K562 (cell line): Measurements from ENCODE around the gene PLEKHA5. TPM values are rescaled to one million over a fixed set of nuclear protein-coding genes. Genes with fewer than 3 reads are reported as not detected.

Experiments
- ATAC-seq: fragments of 200-7000 bp; cut with Tn5 transposase; 3 replicates; pipeline ENCODE4 v1.9.1; 2020; ENCODE audit warnings: moderate library complexity
- BruUV-seq: library from RNA; stranded (reverse); fragments of 400-500 nt; replicated peaks from 2 replicates; lab custom pipeline; 2021; lab: Mats Ljungman, UMichigan
- CTCF ChIA-PET: fragments of 300-600 bp; formaldehyde crosslinking; extraction: SDS; loops from one replicate; lab custom pipeline; 2021; ENCODE audit warnings: low intra/inter-chr PET ratio; lab: Yijun Ruan, JAX
- POLR2A ChIA-PET: fragments of 300-600, 350-650 bp; sonication (Branson Sonifier 250); formaldehyde crosslinking; extraction: SDS; loops from one replicate; lab custom pipeline; 2021; ENCODE audit warnings: antibody characterized with exemption, inconsistent platforms; lab: Yijun Ruan, JAX
- DNase-seq, 4 experiments: peaks; one replicate each; pipeline versions ENCODE4 v3.0.0 to v3.0.0-alpha.2; 2011 to 2018; ENCODE audit warnings: low spot score in 3 of 4, mixed read lengths in 3 of 4; ENCODE audit errors: extremely low read depth in 1 of 4
- FAIRE-seq: peaks from 2 replicates; lab custom pipeline; 2011; peaks lifted over from hg19 to GRCh38; lab: Jason Lieb, UNC
- H2AFZ ChIP-seq: 2 replicates; pipeline ENCODE4 v1.6.0; 2011; ENCODE audit warnings: low read depth, low read length, control low read depth, inconsistent platforms
- H3K27ac ChIP-seq: fragments of 200-600 bp; 3 replicates; pipeline ENCODE4 v1.8.0; 2011; ENCODE audit warnings: low read depth, mild to moderate bottlenecking, control low read depth, inconsistent platforms, low read length, moderate library complexity, mixed read lengths; ENCODE audit errors: extremely low read depth
- H3K27me3 ChIP-seq, 2 experiments: fragments of 300-600 bp in 1 of 2; 2 replicates in 1 of 2; 3 replicates in 1 of 2; pipeline versions ENCODE4 v1.6.0 to v1.8.0; 2011; ENCODE audit warnings: inconsistent platforms in 2 of 2, low read length in 2 of 2, mild to moderate bottlenecking in 1 of 2, mixed read lengths in 1 of 2, moderate library complexity in 1 of 2; ENCODE audit not compliant: control insufficient read depth in 2 of 2, insufficient read depth in 2 of 2
- H3K36me3 ChIP-seq: fragments of 300-600 bp; 3 replicates; pipeline ENCODE4 v1.8.0; 2011; ENCODE audit warnings: mild to moderate bottlenecking, low read length, inconsistent platforms; ENCODE audit not compliant: control insufficient read depth, insufficient read depth
- H3K4me1 ChIP-seq, 2 experiments: fragments of 200-600 bp in 1 of 2; replicated peaks in 1 of 2; 2 replicates in 1 of 2; 3 replicates in 1 of 2; pipeline versions ENCODE4 v1.5.1 to v1.8.0; 2011; ENCODE audit warnings: inconsistent platforms in 2 of 2, low read length in 2 of 2, mild to moderate bottlenecking in 1 of 2, mixed read lengths in 1 of 2, moderate library complexity in 1 of 2; ENCODE audit not compliant: control insufficient read depth in 2 of 2, insufficient read depth in 2 of 2
- H3K4me2 ChIP-seq: 2 replicates; pipeline ENCODE4 v1.6.1; 2011; ENCODE audit warnings: low read length, control low read depth, inconsistent platforms, mixed read lengths; ENCODE audit not compliant: insufficient read depth
- H3K4me3 ChIP-seq: fragments of 200-600 bp; sonication (generic), shearing (Covaris generic); 2 replicates; pipeline ENCODE4 v1.5.1; 2016; ENCODE audit warnings: control low read depth, inconsistent platforms
- H3K79me2 ChIP-seq: fragments of 200-600 bp; 3 replicates; pipeline ENCODE4 v1.8.0; 2011; ENCODE audit warnings: low read length, inconsistent platforms; ENCODE audit not compliant: control insufficient read depth, insufficient read depth
- H3K9ac ChIP-seq, 2 experiments: 2 replicates each; pipeline versions ENCODE4 v1.6.0 to v1.6.1; 2011; ENCODE audit warnings: low read depth in 2 of 2, low read length in 2 of 2, control low read depth in 1 of 2, inconsistent platforms in 1 of 2, mild to moderate bottlenecking in 1 of 2, mixed read lengths in 1 of 2; ENCODE audit not compliant: insufficient read depth in 1 of 2
- H3K9me1 ChIP-seq: one replicate; pipeline ENCODE4 v1.6.0; 2011; ENCODE audit warnings: inconsistent platforms, mild to moderate bottlenecking, low read length, moderate library complexity; ENCODE audit not compliant: control insufficient read depth, insufficient read depth
- H3K9me3 ChIP-seq: replicated peaks from 2 replicates; pipeline ENCODE4 v1.5.1; 2011; ENCODE audit warnings: low read depth, low read length, inconsistent platforms; ENCODE audit not compliant: control insufficient read depth, insufficient read depth
- H4K20me1 ChIP-seq: replicated peaks from 2 replicates; pipeline ENCODE4 v1.6.1; 2011; ENCODE audit warnings: low read length, inconsistent platforms, mixed read lengths; ENCODE audit not compliant: control insufficient read depth, insufficient read depth
- CCNT2 ChIP-seq: IDR thresholded peaks from 2 replicates; pipeline ENCODE4 v1.6.1; 2011; ENCODE audit warnings: borderline replicate concordance, low read depth, mild to moderate bottlenecking, moderate library complexity, mixed read lengths, low read length; ENCODE audit not compliant: insufficient read length; ENCODE audit errors: extremely low read depth
- KDM1A ChIP-seq, 2 experiments: fragments of 450-650 bp; IDR thresholded peaks; 2 replicates each; pipeline ENCODE4 v1.6.1; 2016; ENCODE audit warnings: mild to moderate bottlenecking in 2 of 2
- NCOR1 ChIP-seq: fragments of 450-650 bp; IDR thresholded peaks from 2 replicates; pipeline ENCODE4 v1.6.1; 2016; ENCODE audit warnings: mild to moderate bottlenecking, moderate library complexity
- NFRKB ChIP-seq: fragments of 450-650 bp; IDR thresholded peaks from 2 replicates; pipeline ENCODE4 v1.6.1; 2016; ENCODE audit warnings: low read depth
- PKNOX1 ChIP-seq: fragments of 450-650 bp; IDR thresholded peaks from 2 replicates; pipeline ENCODE4 v1.6.1; 2016
- PRPF4 ChIP-seq: fragments of 200-400 bp; formaldehyde crosslinking; IDR thresholded peaks from one replicate; pipeline ENCODE4 v1.6.1; 2017; ENCODE audit warnings: low read length, low read depth, mild to moderate bottlenecking; ENCODE audit not compliant: insufficient read depth, poor library complexity, severe bottlenecking
- TCF7 ChIP-seq: sonication (generic); IDR thresholded peaks from 2 replicates; pipeline ENCODE4 v1.6.1; 2016; ENCODE audit warnings: antibody characterized with exemption, borderline replicate concordance
- ZBED1 ChIP-seq: IDR thresholded peaks from 2 replicates; pipeline ENCODE4 v1.6.1; 2014
- ZNF23 ChIP-seq: fragments of 250-450 bp; sonication (Bioruptor Pico); IDR thresholded peaks from 2 replicates; pipeline ENCODE4 v1.4.0; 2020; ENCODE audit warnings: mild to moderate bottlenecking
- ZNF444 ChIP-seq: fragments of 250-450 bp; sonication (Bioruptor Pico); IDR thresholded peaks from 2 replicates; pipeline ENCODE4 v1.4.0; 2020; ENCODE audit warnings: mild to moderate bottlenecking, moderate library complexity
- ZNF551 ChIP-seq: fragments of 250-450 bp; sonication (Bioruptor Pico); IDR thresholded peaks from 2 replicates; pipeline ENCODE4 v1.5.0; 2021; ENCODE audit warnings: mild to moderate bottlenecking, moderate library complexity
- WGBS: fragments of 100-300 bp; shearing (Covaris generic); methylation state at CpG from one replicate; pipeline ENCODE4 v1.1.6; 2016; ENCODE audit warnings: low coverage, mixed read lengths; ENCODE audit not compliant: insufficient coverage; ENCODE audit errors: missing lambda C conversion rate; 5-methylcytosine and 5-hydroxymethylcytosine counted together
- in situ Hi-C: fragments of 300-500 bp; cut with MboI; formaldehyde crosslinking; loops from 4 replicates; pipeline ENCODE4 v1.15.0; 2018; ENCODE audit warnings: inconsistent platforms, mixed read lengths
- intact Hi-C: fragments of 100-400 bp; cut with micrococcal nuclease; formaldehyde crosslinking; loops from 2 replicates; pipeline ENCODE4 v1.14.2; 2022
- polyA plus RNA-seq, 8 experiments: library from polyadenylated mRNA; depleted of rRNA in 4 of 8; stranded (reverse) in 5 of 8; unstranded in 3 of 8; fragments of >200 nt; fragmentation: Nextera tagmentation in 2 of 8; fragmentation: Illumina TruSeq in 1 of 8; extraction: Ambion mirVana in 2 of 8; extraction: Trizol in 1 of 8; gene quantifications; 2 replicates each; pipeline versions ENCODE4 v1.2.1 to v1.2.3, GENCODE V29; 2011 to 2014; ENCODE audit warnings: inconsistent platforms in 1 of 8, missing spikeins in 1 of 8
- total RNA-seq, 7 experiments: library from RNA; depleted of rRNA in 6 of 7; stranded (reverse); fragments of >200 nt in 6 of 7; fragmentation: Illumina TruSeq in 2 of 7; extraction: Trizol in 2 of 7; gene quantifications; 2 replicates each; pipeline versions ENCODE4 v1.2.1 to v1.2.3, GENCODE V29; 2011 to 2021; ENCODE audit warnings: low replicate concordance in 1 of 7
- TF ChIP-seq, protein P1 (sequence below), 2 experiments: fragments of 250-450 bp in 1 of 2; fragments of 450-650 bp in 1 of 2; sonication (Bioruptor Pico) in 1 of 2; IDR thresholded peaks; 2 replicates each; pipeline versions ENCODE4 v1.6.1 to v1.8.0; 2016 to 2021; ENCODE audit warnings: mild to moderate bottlenecking in 2 of 2, moderate library complexity in 2 of 2, missing compliant biosample characterization in 1 of 2, missing genetic modification characterization in 1 of 2
- TF ChIP-seq, protein P2 (sequence below), 2 experiments: fragments of 450-650 bp in 1 of 2; sonication (generic) in 1 of 2; formaldehyde crosslinking in 1 of 2; IDR thresholded peaks in 1 of 2; conservative IDR thresholded peaks in 1 of 2; 2 replicates each; pipeline versions ENCODE4 v1.6.1 to v1.8.1; 2016 to 2023; ENCODE audit warnings: mild to moderate bottlenecking in 2 of 2, moderate library complexity in 2 of 2, inconsistent platforms in 1 of 2, missing genetic modification reagents in 1 of 2

PLEKHA5 gene
- total and polyA plus RNA-seq, 9 of the 15 experiments (the other 6 are each of a cell fraction or from before 2014, with no cell fraction given), result 7.2 to 26.2 (median 17.4) TPM

DNA sequence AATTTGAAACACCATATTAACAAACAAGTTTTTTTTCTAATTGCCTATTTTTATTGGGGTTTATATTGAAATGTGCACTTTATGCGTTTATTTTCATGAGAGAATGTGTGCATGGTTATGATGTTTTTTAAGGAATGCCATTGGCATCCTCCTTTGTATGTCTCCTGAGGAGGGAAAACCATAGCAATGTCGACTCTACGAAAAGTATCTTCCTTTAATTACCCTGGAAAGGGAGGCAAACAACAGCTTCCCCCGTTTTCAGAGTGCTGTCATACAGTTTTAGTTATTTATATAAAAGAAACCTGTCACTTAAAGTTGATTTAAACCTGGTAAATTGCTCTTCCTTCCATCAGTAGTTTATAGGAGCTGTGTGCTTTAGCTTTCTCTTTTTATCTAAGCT is 117.4 kb downstream of the PLEKHA5 start:
- in situ Hi-C loops, result no loop called here

More for the DNA sequence above, 117.4 kb downstream of the PLEKHA5 start:
- Histone ChIP-seq H3K9ac (no peak overlapping the region), H3K4me3 (no peak overlapping the region), H3K9me1 (no peaks in the 10 kb centered on the region), H3K4me2 (no peak overlapping the region), H3K79me2 (no peaks in the 10 kb centered on the region), H2AFZ (no peak overlapping the region), H3K36me3 (no peaks in the 10 kb centered on the region), H3K27ac (no peak overlapping the region), H3K27me3 (no peaks in the 10 kb centered on the region), H3K9me3 (no peaks in the 10 kb centered on the region), H3K4me1 (no peaks in the 10 kb centered on the region), H4K20me1 (no peaks in the 10 kb centered on the region)
- intact Hi-C loops, result no loop called here
- ATAC-seq, result no peak
- 18% methylated on average over 2 of the region's 4 CpGs for WGBS
- ChIA-PET CTCF (no interaction called here), POLR2A (no interaction called here)
- BruUV-seq, result no TSS peak
- no peak for TF ChIP-seq KDM1A (IDR thresholded peaks at IDR 0.05)
- TF ChIP-seq CCNT2, result no peak
- TF ChIP-seq TCF7, result no peak
- TF ChIP-seq ZNF444 (CRISPR knock-in tag), result no peak
- TF ChIP-seq ZNF551 (CRISPR knock-in tag), result no peak
- TF ChIP-seq, protein P1, sequence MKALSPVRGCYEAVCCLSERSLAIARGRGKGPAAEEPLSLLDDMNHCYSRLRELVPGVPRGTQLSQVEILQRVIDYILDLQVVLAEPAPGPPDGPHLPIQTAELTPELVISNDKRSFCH (CRISPR knock-in tag; IDR thresholded peaks at IDR 0.05), result no peak
- TF ChIP-seq, protein P1 (tag; IDR thresholded peaks at IDR 0.05), result no peak
- TF ChIP-seq PRPF4, result no peak
- no peak for TF ChIP-seq ZNF23 (CRISPR knock-in tag)
- TF ChIP-seq NFRKB, result no peak
- TF ChIP-seq PKNOX1, result no peak
- TF ChIP-seq, protein P2, sequence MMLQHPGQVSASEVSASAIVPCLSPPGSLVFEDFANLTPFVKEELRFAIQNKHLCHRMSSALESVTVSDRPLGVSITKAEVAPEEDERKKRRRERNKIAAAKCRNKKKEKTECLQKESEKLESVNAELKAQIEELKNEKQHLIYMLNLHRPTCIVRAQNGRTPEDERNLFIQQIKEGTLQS (IDR thresholded peaks at IDR 0.05), result no peak
- TF ChIP-seq, protein P2 (CRISPR knock-in tag; conservative IDR thresholded peaks at IDR 0.05), result no peak
- no peak for TF ChIP-seq ZBED1
- TF ChIP-seq NCOR1, result no peak
- DNase-seq, result no peak
- FAIRE-seq, result no peak
